ENCODE measurements around the gene FKBP15. TPM values are rescaled to one million over a fixed set of nuclear protein-coding genes. Genes with fewer than 3 reads are reported as not detected.

Gene FKBP15
- total RNA-seq, 1 experiment from 2014 or later = 18.5 TPM

DNA sequence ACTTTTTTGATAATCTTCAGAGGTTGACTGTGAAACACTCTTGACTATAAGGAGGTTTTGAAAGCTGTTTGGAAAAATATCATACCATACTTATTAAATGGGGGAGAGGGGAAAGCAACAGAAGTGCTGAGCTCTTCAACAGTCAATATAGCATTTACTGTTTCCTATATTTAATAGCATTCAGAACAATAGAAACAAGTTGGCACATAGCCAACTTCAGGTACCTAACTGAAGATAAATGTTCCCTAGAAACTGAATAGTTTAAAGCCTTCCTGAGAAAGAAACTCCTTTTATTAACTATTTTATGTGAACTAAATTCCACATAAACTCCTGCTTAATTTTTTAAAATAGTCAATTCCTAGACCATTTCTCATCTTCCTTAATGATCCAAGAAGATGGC lies 26.6 kb upstream of the FKBP15 start:
- Mint-ChIP-seq H3K27me3 (ENCODE audit: low read depth) (no peaks in the 10 kb centered on the region), H3K36me3 (ENCODE audit: insufficient read depth in 1 of 3, low read depth in 3 of 3) (peaks cover 7 to 13% (median 7%) of the 10 kb centered on the region in 3 experiments; a peak in 6 of 7 replicates), H3K9me3 (peaks cover 3 to 5% of the 10 kb centered on the region in 2 experiments; a peak in 3 of 5 replicates), H3K27ac (no peak overlapping the region), H3K4me1 (peaks cover 7 to 18% of the 10 kb centered on the region in 2 experiments; a peak in 3 of 4 replicates), H3K4me3 (no peak overlapping the region)
- H3K23me2 ChIP-seq (ENCODE audit: insufficient read length, low read depth, low read length, poor library complexity, severe bottlenecking) = no peaks in the 10 kb centered on the region
- TF ChIP-seq, protein P1, sequence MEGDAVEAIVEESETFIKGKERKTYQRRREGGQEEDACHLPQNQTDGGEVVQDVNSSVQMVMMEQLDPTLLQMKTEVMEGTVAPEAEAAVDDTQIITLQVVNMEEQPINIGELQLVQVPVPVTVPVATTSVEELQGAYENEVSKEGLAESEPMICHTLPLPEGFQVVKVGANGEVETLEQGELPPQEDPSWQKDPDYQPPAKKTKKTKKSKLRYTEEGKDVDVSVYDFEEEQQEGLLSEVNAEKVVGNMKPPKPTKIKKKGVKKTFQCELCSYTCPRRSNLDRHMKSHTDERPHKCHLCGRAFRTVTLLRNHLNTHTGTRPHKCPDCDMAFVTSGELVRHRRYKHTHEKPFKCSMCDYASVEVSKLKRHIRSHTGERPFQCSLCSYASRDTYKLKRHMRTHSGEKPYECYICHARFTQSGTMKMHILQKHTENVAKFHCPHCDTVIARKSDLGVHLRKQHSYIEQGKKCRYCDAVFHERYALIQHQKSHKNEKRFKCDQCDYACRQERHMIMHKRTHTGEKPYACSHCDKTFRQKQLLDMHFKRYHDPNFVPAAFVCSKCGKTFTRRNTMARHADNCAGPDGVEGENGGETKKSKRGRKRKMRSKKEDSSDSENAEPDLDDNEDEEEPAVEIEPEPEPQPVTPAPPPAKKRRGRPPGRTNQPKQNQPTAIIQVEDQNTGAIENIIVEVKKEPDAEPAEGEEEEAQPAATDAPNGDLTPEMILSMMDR (conservative IDR thresholded peaks at IDR 0.05) = no peak
- H3K27ac ChIP-seq (ENCODE audit: insufficient read length, low read depth, low read length) = no peak overlapping the region
- H2BK15ac ChIP-seq (ENCODE audit: low read depth, low read length) = no peak overlapping the region
- no peak overlapping the region for H3K4ac ChIP-seq (ENCODE audit: low read depth, low read length)
- H3K27me3 ChIP-seq (ENCODE audit: insufficient read depth, low read length) = no peaks in the 10 kb centered on the region
- no peak overlapping the region for H3K9ac ChIP-seq (ENCODE audit: extremely low read depth, insufficient read length, low read length)
- H3K79me1 ChIP-seq (ENCODE audit: insufficient read depth, low read depth, low read length, poor library complexity, severe bottlenecking) = no peaks in the 10 kb centered on the region
- no peaks in the 10 kb centered on the region for H3K79me2 ChIP-seq (ENCODE audit: insufficient read depth, low read length)
- no peak overlapping the region for H3K4me2 ChIP-seq (ENCODE audit: insufficient read depth, insufficient read length, low read length)
- H3K4me1 ChIP-seq (ENCODE audit: insufficient read depth, low read length) = no peaks in the 10 kb centered on the region
- no peak overlapping the region for H3K23ac ChIP-seq (ENCODE audit: insufficient read length, low read depth, low read length)
- H4K8ac ChIP-seq (replicated peaks; ENCODE audit: insufficient read length, low read depth, low read length) = no peak overlapping the region
- H2BK120ac ChIP-seq (ENCODE audit: low read depth, low read length, poor library complexity, severe bottlenecking) = no peak overlapping the region
- no peak overlapping the region for H2AFZ ChIP-seq (ENCODE audit: low read length)
- no peak overlapping the region for H3K56ac ChIP-seq (ENCODE audit: insufficient read length, low read depth, low read length)
- no peaks in the 10 kb centered on the region for H4K20me1 ChIP-seq (ENCODE audit: control insufficient read depth, insufficient read depth, insufficient read length)
- H3K18ac ChIP-seq (ENCODE audit: insufficient read length, low read depth, low read length) = no peak overlapping the region
- no peak overlapping the region for H3T11ph ChIP-seq (ENCODE audit: low read length)
- no peak overlapping the region for H4K5ac ChIP-seq (ENCODE audit: insufficient read length, low read depth, low read length)
- DNase-seq = no peak
- H2AK5ac ChIP-seq (ENCODE audit: insufficient read length, low read length) = no peak overlapping the region
- no peaks in the 10 kb centered on the region for H3K9me3 ChIP-seq (ENCODE audit: control insufficient read depth, low read depth, low read length)
- no peak overlapping the region for H2BK5ac ChIP-seq (ENCODE audit: insufficient read length, low read length)
- H2BK12ac ChIP-seq (ENCODE audit: insufficient read length, low read depth, low read length) = no peak overlapping the region
- H4K91ac ChIP-seq (ENCODE audit: insufficient read length, low read depth, low read length) = no peak overlapping the region
- H2BK20ac ChIP-seq (ENCODE audit: low read depth, low read length, poor library complexity, severe bottlenecking) = no peak overlapping the region
- no peak overlapping the region for H3K14ac ChIP-seq (ENCODE audit: insufficient read depth, low read length)
